GM04504 (cell line): ENCODE results near the gene PEX13.
"Not testable (repeated sequence)": the region's sequence is repeated elsewhere in the genome, so short reads cannot be mapped to it uniquely, and the experiment has no call there.

Experiments used
- DNase-seq: peaks from one replicate; pipeline ENCODE4 v3.0.0-alpha.2; 2012; ENCODE audit warnings: low read depth

PEX13 gene

GRCh38 chr2:61017556-61018317 lies at the start of gene PEX13, which contains the start of gene PUS10:
TSS of gene PEX13 (plus strand) at chr2:61017720. CDS start at chr2:61017760, 40 bp downstream.
TSS of gene PUS10 (minus strand) at chr2:61018255. CDS start at chr2:61011890, 6,365 bp downstream.
- no peak for DNase-seq

- DNase-seq = no peak
These were observed 44.4 kb upstream of the PEX13 start for GRCh38 chr2:60972889-60973656.

GRCh38 chr2:60973705-60974104 lies 43.8 kb upstream of the PEX13 start:
- no peak for DNase-seq

GRCh38 chr2:60974652-60975051 lies 42.9 kb upstream of the PEX13 start:
- DNase-seq = no peak

- no peak for DNase-seq
These were observed 41.2 kb upstream of the PEX13 start for GRCh38 chr2:60976256-60976850.

GRCh38 chr2:60976875-60977561 lies 40.5 kb upstream of the PEX13 start:
- DNase-seq = no peak

GRCh38 chr2:60977562-60977895 lies 40.0 kb upstream of the PEX13 start:
- no peak for DNase-seq

GRCh38 chr2:60979231-60979630 lies 38.3 kb upstream of the PEX13 start:
- no peak for DNase-seq

- DNase-seq = no peak
These were observed 37.3 kb upstream of the PEX13 start for GRCh38 chr2:60980071-60980815.

GRCh38 chr2:60982066-60982465 lies 35.5 kb upstream of the PEX13 start:
- not testable (repeated sequence) for DNase-seq

- no peak for DNase-seq
These were observed 32.8 kb upstream of the PEX13 start for GRCh38 chr2:60984720-60985119.

- DNase-seq = no peak
These were observed 30.5 kb upstream of the PEX13 start for GRCh38 chr2:60987041-60987440.

GRCh38 chr2:60987656-60988055 lies 29.9 kb upstream of the PEX13 start:
- not testable (repeated sequence) for DNase-seq

- DNase-seq = no peak
These were observed 28.3 kb upstream of the PEX13 start for GRCh38 chr2:60989259-60989658.

GRCh38 chr2:60991644-60992043 lies 25.9 kb upstream of the PEX13 start:
- DNase-seq = no peak

GRCh38 chr2:60992985-60993392 lies 24.5 kb upstream of the PEX13 start:
- no peak for DNase-seq

GRCh38 chr2:60994131-60994530 lies 23.4 kb upstream of the PEX13 start:
- DNase-seq = no peak

GRCh38 chr2:60998628-60999545 lies 18.6 kb upstream of the PEX13 start:
- DNase-seq = no peak

GRCh38 chr2:61005736-61006135 lies 11.8 kb upstream of the PEX13 start:
- no peak for DNase-seq

- DNase-seq = no peak
These were observed 10.9 kb upstream of the PEX13 start for GRCh38 chr2:61006486-61007105.
